Muscle of back (tissue), 10 donors: ENCODE results near the gene CCL2. TPM values are rescaled to one million over a fixed set of nuclear protein-coding genes. Genes with fewer than 3 reads are reported as not detected.

Experiments
- polyA plus RNA-seq, 10 donors: library from polyadenylated mRNA; unstranded; fragments of 120-200 nt; gene quantifications; one replicate each; pipeline ENCODE4 v1.2.1, GENCODE V29; 2013; ENCODE audit not compliant: insufficient read length in 10 of 10

The CCL2 gene
- polyA plus RNA-seq, 10 donors = 43.5 to 93.7 (median 60.9) TPM

Other genes with a start within 250 kb of the CCL2 start
- not detected for gene CCL7, start 14.9 kb downstream of the CCL2 start, polyA plus RNA-seq
- gene CCL11, start 30.5 kb downstream of the CCL2 start, polyA plus RNA-seq = under 1 TPM in 6 of 10 donors, not detected in 4; 0.16 to 0.33 (median 0.25) TPM
- 1 to 10 TPM in 4 of 10 donors, under 1 TPM in 6; 0.55 to 1.7 (median 0.79) TPM for gene CCL8, start 64.2 kb downstream of the CCL2 start, polyA plus RNA-seq
- gene CCL13, start 101.2 kb downstream of the CCL2 start, polyA plus RNA-seq = 1 to 10 TPM in 4 of 10 donors, under 1 TPM in 4, not detected in 2; 0.68 to 2.1 (median 1.3) TPM
- not detected for gene CCL1, start 107.9 kb downstream of the CCL2 start, polyA plus RNA-seq